K562 (cell line): ENCODE data around the gene ACADL.

Experiments used
- CEBPG ChIP-seq, 3 experiments: fragments of 200-800 bp in 1 of 3; sonication (Bioruptor generic) in 1 of 3; sonication (generic) in 1 of 3; formaldehyde crosslinking in 1 of 3; IDR thresholded peaks in 2 of 3; conservative IDR thresholded peaks in 1 of 3; 2 replicates each; pipeline versions ENCODE4 v1.6.1 to v1.8.0; 2016 to 2022; ENCODE audit warnings: missing compliant biosample characterization in 2 of 3, missing genetic modification characterization in 2 of 3, mild to moderate bottlenecking in 1 of 3, missing genetic modification reagents in 1 of 3
- GABPA ChIP-seq: fragments of 200-800 bp; sonication (Bioruptor generic); conservative IDR thresholded peaks from 2 replicates; pipeline ENCODE4 v1.6.1; 2016; ENCODE audit warnings: low read depth, missing genetic modification characterization, missing compliant biosample characterization
- KDM1A ChIP-seq, 2 experiments: fragments of 450-650 bp; IDR thresholded peaks; 2 replicates each; pipeline ENCODE4 v1.6.1; 2016; ENCODE audit warnings: mild to moderate bottlenecking in 2 of 2
- MEIS2 ChIP-seq: fragments of 450-650 bp; IDR thresholded peaks from 2 replicates; pipeline ENCODE4 v1.6.1; 2014; ENCODE audit warnings: mild to moderate bottlenecking; ENCODE audit not compliant: partially characterized antibody
- NCOA1 ChIP-seq: fragments of 450-650 bp; IDR thresholded peaks from 2 replicates; pipeline ENCODE4 v1.6.1; 2016; ENCODE audit warnings: low read depth
- POLR2A ChIP-seq: fragments of 450-650 bp; conservative IDR thresholded peaks from 2 replicates; pipeline ENCODE4 v1.6.1; 2016
- TAF1 ChIP-seq: IDR thresholded peaks from 2 replicates; pipeline ENCODE4 v1.6.1; 2011; ENCODE audit warnings: mild to moderate bottlenecking, low read length, moderate library complexity; ENCODE audit not compliant: insufficient read depth, control insufficient read depth, severe bottlenecking; ENCODE audit errors: extremely low read depth
- XRCC3 ChIP-seq: fragments of 450-650 bp; IDR thresholded peaks from 2 replicates; pipeline ENCODE4 v1.6.1; 2017; ENCODE audit warnings: mild to moderate bottlenecking, moderate library complexity
- ZFP36 ChIP-seq: fragments of 150-350 bp; IDR thresholded peaks from 2 replicates; pipeline ENCODE4 v1.6.1; 2018; ENCODE audit warnings: low read length, low read depth; ENCODE audit not compliant: partially characterized antibody
- ZNF77 ChIP-seq: fragments of 250-450 bp; sonication (Bioruptor Pico); IDR thresholded peaks from 2 replicates; pipeline ENCODE4 v1.5.0; 2020
- TF ChIP-seq, protein P1 (sequence below), 2 experiments: fragments of 450-650 bp; formaldehyde crosslinking in 1 of 2; IDR thresholded peaks; 2 replicates each; pipeline versions ENCODE4 v1.4.0 to v1.6.1; 2014 to 2020; ENCODE audit warnings: mild to moderate bottlenecking in 2 of 2, borderline replicate concordance in 1 of 2, low read depth in 1 of 2
- TF ChIP-seq, protein P2 (sequence below): sonication (generic); formaldehyde crosslinking; IDR thresholded peaks from 2 replicates; pipeline ENCODE4 v1.8.1; 2022; ENCODE audit warnings: missing genetic modification reagents

DNA sequence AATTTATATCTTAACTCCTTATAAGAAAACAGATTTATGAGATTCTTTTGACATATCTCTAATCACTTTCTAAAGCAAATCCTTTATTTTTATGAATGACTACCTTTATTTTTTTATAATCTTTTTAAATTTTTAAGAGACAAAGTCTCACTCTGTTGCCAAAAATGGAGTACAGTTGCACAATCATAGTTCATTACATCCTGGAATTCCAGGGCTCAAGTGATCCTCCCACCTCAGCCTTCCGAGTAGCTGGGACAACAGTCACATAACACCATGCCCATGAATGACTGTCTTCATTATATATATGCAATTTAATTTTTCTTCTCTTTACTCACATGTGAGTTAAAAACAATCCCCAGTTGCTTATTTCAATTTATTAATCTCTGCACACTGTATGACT, 21.7 kb downstream of the ACADL start:
- TF ChIP-seq MEIS2 (no peak), TAF1 (no peak), GABPA (no peak), XRCC3 (no peak), KDM1A (IDR thresholded peaks at IDR 0.05) (no peak), CEBPG (CRISPR knock-in tag; IDR thresholded peaks at IDR 0.05) (no peak), CEBPG (tag; conservative IDR thresholded peaks at IDR 0.05 in 1 of 2, IDR thresholded peaks at IDR 0.05 in 1 of 2) (no peak), ZNF77 (CRISPR knock-in tag) (no peak), NCOA1 (no peak), ZFP36 (no peak), POLR2A (no peak)
- TF ChIP-seq, protein P1, sequence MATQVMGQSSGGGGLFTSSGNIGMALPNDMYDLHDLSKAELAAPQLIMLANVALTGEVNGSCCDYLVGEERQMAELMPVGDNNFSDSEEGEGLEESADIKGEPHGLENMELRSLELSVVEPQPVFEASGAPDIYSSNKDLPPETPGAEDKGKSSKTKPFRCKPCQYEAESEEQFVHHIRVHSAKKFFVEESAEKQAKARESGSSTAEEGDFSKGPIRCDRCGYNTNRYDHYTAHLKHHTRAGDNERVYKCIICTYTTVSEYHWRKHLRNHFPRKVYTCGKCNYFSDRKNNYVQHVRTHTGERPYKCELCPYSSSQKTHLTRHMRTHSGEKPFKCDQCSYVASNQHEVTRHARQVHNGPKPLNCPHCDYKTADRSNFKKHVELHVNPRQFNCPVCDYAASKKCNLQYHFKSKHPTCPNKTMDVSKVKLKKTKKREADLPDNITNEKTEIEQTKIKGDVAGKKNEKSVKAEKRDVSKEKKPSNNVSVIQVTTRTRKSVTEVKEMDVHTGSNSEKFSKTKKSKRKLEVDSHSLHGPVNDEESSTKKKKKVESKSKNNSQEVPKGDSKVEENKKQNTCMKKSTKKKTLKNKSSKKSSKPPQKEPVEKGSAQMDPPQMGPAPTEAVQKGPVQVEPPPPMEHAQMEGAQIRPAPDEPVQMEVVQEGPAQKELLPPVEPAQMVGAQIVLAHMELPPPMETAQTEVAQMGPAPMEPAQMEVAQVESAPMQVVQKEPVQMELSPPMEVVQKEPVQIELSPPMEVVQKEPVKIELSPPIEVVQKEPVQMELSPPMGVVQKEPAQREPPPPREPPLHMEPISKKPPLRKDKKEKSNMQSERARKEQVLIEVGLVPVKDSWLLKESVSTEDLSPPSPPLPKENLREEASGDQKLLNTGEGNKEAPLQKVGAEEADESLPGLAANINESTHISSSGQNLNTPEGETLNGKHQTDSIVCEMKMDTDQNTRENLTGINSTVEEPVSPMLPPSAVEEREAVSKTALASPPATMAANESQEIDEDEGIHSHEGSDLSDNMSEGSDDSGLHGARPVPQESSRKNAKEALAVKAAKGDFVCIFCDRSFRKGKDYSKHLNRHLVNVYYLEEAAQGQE (IDR thresholded peaks at IDR 0.05; ENCODE audit: borderline replicate concordance): no peak
- TF ChIP-seq, protein P1 (CRISPR knock-in tag; IDR thresholded peaks at IDR 0.05; ENCODE audit: low read depth): no peak
- TF ChIP-seq, protein P2, sequence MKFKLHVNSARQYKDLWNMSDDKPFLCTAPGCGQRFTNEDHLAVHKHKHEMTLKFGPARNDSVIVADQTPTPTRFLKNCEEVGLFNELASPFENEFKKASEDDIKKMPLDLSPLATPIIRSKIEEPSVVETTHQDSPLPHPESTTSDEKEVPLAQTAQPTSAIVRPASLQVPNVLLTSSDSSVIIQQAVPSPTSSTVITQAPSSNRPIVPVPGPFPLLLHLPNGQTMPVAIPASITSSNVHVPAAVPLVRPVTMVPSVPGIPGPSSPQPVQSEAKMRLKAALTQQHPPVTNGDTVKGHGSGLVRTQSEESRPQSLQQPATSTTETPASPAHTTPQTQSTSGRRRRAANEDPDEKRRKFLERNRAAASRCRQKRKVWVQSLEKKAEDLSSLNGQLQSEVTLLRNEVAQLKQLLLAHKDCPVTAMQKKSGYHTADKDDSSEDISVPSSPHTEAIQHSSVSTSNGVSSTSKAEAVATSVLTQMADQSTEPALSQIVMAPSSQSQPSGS (CRISPR knock-in tag): no peak
